HepG2 (cell line): ENCODE measurements around the gene EGLN2.

Source experiments
- AFF4 ChIP-seq: sonication (generic); formaldehyde crosslinking; IDR thresholded peaks from 2 replicates; pipeline ENCODE4 v1.4.0; 2020; ENCODE audit warnings: missing genetic modification reagents
- CEBPB ChIP-seq: IDR thresholded peaks from 2 replicates; pipeline ENCODE4 v1.6.1; 2011; ENCODE audit warnings: low read depth, low read length, improper control_type of control experiment, borderline replicate concordance
- CTCF ChIP-seq: sonication (generic); formaldehyde crosslinking; IDR thresholded peaks from 2 replicates; pipeline ENCODE4 v1.5.0; 2020; ENCODE audit warnings: mild to moderate bottlenecking, missing genetic modification reagents, moderate library complexity
- FOXM1 ChIP-seq: sonication (generic); formaldehyde crosslinking; IDR thresholded peaks from 2 replicates; pipeline ENCODE4 v1.5.0; 2020; ENCODE audit warnings: missing genetic modification reagents
- NBN ChIP-seq: fragments of 450-650 bp; conservative IDR thresholded peaks from 2 replicates; pipeline ENCODE4 v1.6.1; 2017
- NR2F6 ChIP-seq, 2 experiments: IDR thresholded peaks; 2 replicates each; pipeline ENCODE4 v1.6.1; 2016; ENCODE audit warnings: antibody characterized with exemption in 1 of 2, mild to moderate bottlenecking in 1 of 2
- POLR2A ChIP-seq, 2 experiments: IDR thresholded peaks; 2 replicates each; pipeline ENCODE4 v1.6.1; 2011; ENCODE audit warnings: low read depth in 2 of 2, low read length in 2 of 2, mild to moderate bottlenecking in 1 of 2, moderate library complexity in 1 of 2; ENCODE audit not compliant: insufficient read depth in 1 of 2
- SAFB2 ChIP-seq: sonication (generic); formaldehyde crosslinking; IDR thresholded peaks from 2 replicates; pipeline ENCODE4 v1.5.1; 2020; ENCODE audit warnings: missing genetic modification reagents, low read depth, mild to moderate bottlenecking, borderline replicate concordance
- TBL1XR1 ChIP-seq: fragments of 150-350 bp; IDR thresholded peaks from 2 replicates; pipeline ENCODE4 v1.6.1; 2014; ENCODE audit warnings: borderline replicate concordance, low read length; ENCODE audit not compliant: partially characterized antibody
- XRCC5 ChIP-seq: fragments of 200-400 bp; formaldehyde crosslinking; optimal IDR thresholded peaks from 2 replicates; pipeline ENCODE3; 2017; ENCODE audit warnings: mild to moderate bottlenecking, low read length
- ZFP62 ChIP-seq: sonication (generic); formaldehyde crosslinking; IDR thresholded peaks from 2 replicates; pipeline ENCODE4 v1.4.0; 2020; ENCODE audit warnings: missing genetic modification reagents
- ZNF263 ChIP-seq: sonication (generic); formaldehyde crosslinking; IDR thresholded peaks from 2 replicates; pipeline ENCODE4 v1.4.0; 2020; ENCODE audit warnings: missing genetic modification reagents
- ZNF660 ChIP-seq: sonication (generic); formaldehyde crosslinking; IDR thresholded peaks from 2 replicates; pipeline ENCODE4 v1.5.1; 2020; ENCODE audit warnings: mild to moderate bottlenecking, low read depth, missing genetic modification reagents, borderline replicate concordance

- no peak for TF ChIP-seq CTCF (CRISPR knock-in tag)
- TF ChIP-seq XRCC5: no peak
- TF ChIP-seq POLR2A (IDR thresholded peaks at IDR 0.05; ENCODE audit: insufficient read depth in 1 of 2, low read depth in 2 of 2, low read length in 2 of 2): no peak
- no peak for TF ChIP-seq ZNF660 (CRISPR knock-in tag)
- TF ChIP-seq SAFB2 (CRISPR knock-in tag): no peak
- TF ChIP-seq AFF4 (CRISPR knock-in tag): no peak
- TF ChIP-seq CEBPB: no peak
- no peak for TF ChIP-seq ZNF263
- no peak for TF ChIP-seq FOXM1 (CRISPR knock-in tag)
- no peak for TF ChIP-seq ZFP62 (CRISPR knock-in tag)
- TF ChIP-seq NBN: no peak
- no peak for TF ChIP-seq NR2F6 (IDR thresholded peaks at IDR 0.05)
- no peak for TF ChIP-seq NR2F6 (CRISPR knock-in tag; IDR thresholded peaks at IDR 0.05)
- no peak for TF ChIP-seq TBL1XR1
Measured at GRCh38 chr19:40756502-40757110, 42.4 kb upstream of the EGLN2 start.
